ENCODE measurements around the gene CHIA. TPM values are rescaled to one million over a fixed set of nuclear protein-coding genes. Genes with fewer than 3 reads are reported as not detected.
"Not testable (repeated sequence)": the region's sequence is repeated elsewhere in the genome, so short reads cannot be mapped to it uniquely, and the experiment has no call there.

CHIA gene
- total RNA-seq, 2 donors from 2014 or later = not detected

DNA sequence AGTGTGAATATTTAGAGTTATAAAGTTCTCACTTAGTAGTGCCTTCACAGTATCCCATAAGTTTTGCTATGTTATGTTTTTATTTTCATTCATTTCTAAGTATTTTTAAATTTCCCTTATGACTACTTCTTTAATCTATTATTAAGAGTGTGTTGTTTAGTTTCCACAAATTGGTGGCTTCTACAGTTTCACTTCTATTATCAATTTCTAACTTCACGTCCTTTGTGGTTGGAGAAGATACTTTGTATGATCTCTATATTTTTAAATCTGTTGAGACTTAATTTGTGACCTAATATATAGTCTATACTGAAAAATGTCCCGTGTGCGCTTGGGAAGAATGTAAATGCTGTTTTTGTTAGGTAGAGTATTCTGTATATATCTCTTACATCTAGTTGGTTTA, 11.7 kb downstream of the CHIA start:
- no peak overlapping the region for H3K4me3 Mint-ChIP-seq
- H3K4me1 Mint-ChIP-seq = no peaks in the 10 kb centered on the region
- DNase-seq (no peak), ATAC-seq (no peak)
- no peaks in the 10 kb centered on the region for H3K9me3 ChIP-seq (ENCODE audit: control insufficient read depth, low read length, poor library complexity, severe bottlenecking)
- H3K36me3 Mint-ChIP-seq (ENCODE audit: low read depth) = no peaks in the 10 kb centered on the region
- H3K27ac Mint-ChIP-seq = no peak overlapping the region
- H3K27me3 Mint-ChIP-seq = no peaks in the 10 kb centered on the region

GRCh38 chr1:111309690-111310089, 19.0 kb downstream of the CHIA start:
- Mint-ChIP-seq H3K27ac (no peak overlapping the region), H3K27me3 (peaks cover 4% of the 10 kb centered on the region), H3K4me3 (no peak overlapping the region), H3K4me1 (no peaks in the 10 kb centered on the region), H3K36me3 (ENCODE audit: low read depth) (no peaks in the 10 kb centered on the region)
- H3K9me3 ChIP-seq (ENCODE audit: control insufficient read depth, low read length, poor library complexity, severe bottlenecking) = no peaks in the 10 kb centered on the region
- ATAC-seq (no peak), DNase-seq (no peak)

DNA sequence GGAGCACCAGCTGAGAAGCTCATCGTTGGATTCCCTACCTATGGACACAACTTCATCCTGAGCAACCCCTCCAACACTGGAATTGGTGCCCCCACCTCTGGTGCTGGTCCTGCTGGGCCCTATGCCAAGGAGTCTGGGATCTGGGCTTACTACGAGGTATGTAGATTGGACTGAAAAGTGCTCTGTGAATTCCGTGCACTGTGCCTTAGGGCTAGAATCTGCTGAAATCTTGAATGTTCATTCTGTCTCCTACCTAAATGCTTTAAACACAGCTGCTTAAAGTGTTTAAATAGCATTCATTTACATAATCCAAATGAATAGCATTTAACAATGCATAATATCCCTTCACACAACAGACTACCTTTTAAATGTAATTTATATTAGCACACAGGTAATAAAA, 27.9 kb downstream of the CHIA start:
- no peak overlapping the region for H3K27ac Mint-ChIP-seq
- no peaks in the 10 kb centered on the region for H3K36me3 Mint-ChIP-seq (ENCODE audit: low read depth)
- peaks cover 5% of the 10 kb centered on the region for H3K4me1 Mint-ChIP-seq
- no peak for DNase-seq
- no peaks in the 10 kb centered on the region for H3K9me3 ChIP-seq (ENCODE audit: control insufficient read depth, low read length, poor library complexity, severe bottlenecking)
- no peak for ATAC-seq
- no peak overlapping the region for H3K4me3 Mint-ChIP-seq
- peaks cover 12% of the 10 kb centered on the region for H3K27me3 Mint-ChIP-seq

- DNase-seq (no peak), ATAC-seq (no peak)
- no peaks in the 10 kb centered on the region for H3K36me3 Mint-ChIP-seq (ENCODE audit: low read depth)
- H3K4me1 Mint-ChIP-seq = peaks cover 5% of the 10 kb centered on the region
- H3K4me3 Mint-ChIP-seq = no peak overlapping the region
- H3K27me3 Mint-ChIP-seq = peaks cover 2% of the 10 kb centered on the region
- no peak overlapping the region for H3K27ac Mint-ChIP-seq
- H3K9me3 ChIP-seq (ENCODE audit: control insufficient read depth, low read length, poor library complexity, severe bottlenecking) = no peaks in the 10 kb centered on the region
Measured at GRCh38 chr1:111320066-111320879, 29.6 kb downstream of the CHIA start.

- ATAC-seq (no peak), DNase-seq (no peak)
- no peaks in the 10 kb centered on the region for H3K36me3 Mint-ChIP-seq (ENCODE audit: low read depth)
- no peak overlapping the region for H3K27ac Mint-ChIP-seq
- H3K4me1 Mint-ChIP-seq = peaks cover 5% of the 10 kb centered on the region
- H3K9me3 ChIP-seq (ENCODE audit: control insufficient read depth, low read length, poor library complexity, severe bottlenecking) = no peaks in the 10 kb centered on the region
- H3K4me3 Mint-ChIP-seq = no peak overlapping the region
- no peaks in the 10 kb centered on the region for H3K27me3 Mint-ChIP-seq
Measured at GRCh38 chr1:111323231-111323630, 32.6 kb downstream of the CHIA start.

DNA sequence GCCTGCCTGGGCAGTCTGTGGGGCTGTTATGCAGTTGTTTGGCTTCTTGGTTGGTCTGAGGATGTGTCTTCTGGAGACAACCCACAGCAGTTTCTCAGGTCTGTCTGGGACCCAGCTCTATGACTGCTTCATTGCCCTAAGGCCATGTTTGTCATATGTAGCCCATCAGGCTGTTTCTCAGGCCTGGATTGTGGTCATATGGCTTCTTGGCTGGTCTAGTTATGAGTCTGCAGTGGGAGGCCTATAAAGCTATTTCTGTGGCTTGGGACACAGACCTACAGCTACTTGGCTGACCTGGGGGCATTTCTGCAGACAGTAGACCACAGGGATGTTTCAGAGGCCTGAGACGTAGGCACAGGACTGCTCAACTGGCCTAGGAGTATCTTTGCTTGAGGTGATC, 41.5 kb downstream of the CHIA start:
- DNase-seq = no peak
- peaks cover 3% of the 10 kb centered on the region for H3K36me3 Mint-ChIP-seq (ENCODE audit: low read depth)
- peaks cover 3% of the 10 kb centered on the region for H3K4me1 Mint-ChIP-seq
- no peak overlapping the region for H3K4me3 Mint-ChIP-seq
- no peaks in the 10 kb centered on the region for H3K27me3 Mint-ChIP-seq
- no peak for ATAC-seq
- H3K27ac Mint-ChIP-seq = no peak overlapping the region
- no peaks in the 10 kb centered on the region for H3K9me3 ChIP-seq (ENCODE audit: control insufficient read depth, low read length, poor library complexity, severe bottlenecking)

DNA sequence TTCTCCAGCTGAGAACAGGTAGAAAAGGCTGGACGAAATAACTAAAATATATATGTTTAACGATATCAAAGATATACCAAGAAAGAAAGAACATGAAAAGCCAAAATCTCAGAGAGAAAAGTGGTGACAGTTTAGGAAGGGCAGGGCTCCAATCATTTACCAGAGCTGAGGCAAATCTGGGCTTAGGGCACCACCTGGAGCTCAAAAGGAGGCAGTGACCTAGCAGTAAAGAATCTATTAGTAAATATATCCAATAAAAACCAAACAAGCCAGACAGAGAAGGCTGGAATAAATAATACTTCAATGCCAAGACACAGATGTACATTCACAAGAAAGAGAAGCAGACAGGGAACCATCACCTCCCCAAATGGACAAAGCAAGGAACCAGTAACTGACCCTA, 43.5 kb downstream of the CHIA start:
- peaks cover 3% of the 10 kb centered on the region for H3K4me1 Mint-ChIP-seq
- DNase-seq (peak in 2 of 3 donors; percentile 18 to 34), ATAC-seq (peak; percentile 78)
- no peaks in the 10 kb centered on the region for H3K9me3 ChIP-seq (ENCODE audit: control insufficient read depth, low read length, poor library complexity, severe bottlenecking)
- no peak overlapping the region for H3K27ac Mint-ChIP-seq
- peaks cover 2% of the 10 kb centered on the region for H3K36me3 Mint-ChIP-seq (ENCODE audit: low read depth)
- H3K27me3 Mint-ChIP-seq = no peaks in the 10 kb centered on the region
- H3K4me3 Mint-ChIP-seq = no peak overlapping the region

DNA sequence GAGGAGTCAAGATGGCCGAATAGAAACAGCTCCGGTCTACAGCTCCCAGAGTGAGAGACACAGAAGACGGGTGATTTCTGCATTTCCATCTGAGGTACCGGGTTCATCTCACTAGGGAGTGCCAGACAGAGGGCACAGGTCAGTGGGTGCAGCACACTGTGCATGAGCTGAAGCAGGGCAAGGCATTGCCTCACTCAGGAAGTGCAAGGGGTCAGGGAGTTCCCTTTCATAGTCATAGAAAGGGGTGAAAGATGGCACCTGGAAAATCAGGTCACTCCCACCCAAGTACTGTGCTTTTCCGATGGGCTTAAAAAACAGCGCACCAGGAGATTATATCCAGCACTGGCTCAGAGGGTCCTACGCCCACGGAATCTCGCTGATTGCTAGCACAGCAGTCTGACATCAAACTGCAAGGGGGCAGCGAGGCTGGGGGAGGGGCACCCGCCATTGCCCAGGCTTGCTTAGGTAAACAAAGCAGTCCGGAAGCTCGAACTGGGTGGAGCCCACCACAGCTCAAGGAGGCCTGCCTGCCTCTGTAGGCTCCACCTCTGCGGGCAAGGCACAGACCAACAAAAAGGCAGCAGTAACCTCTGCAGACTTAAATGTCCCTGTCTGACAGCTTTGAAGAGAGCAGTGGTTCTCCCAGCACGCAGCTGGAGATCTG, 44.7 kb downstream of the CHIA start:
- peak overlapping the region; percentile 39 for H3K27ac Mint-ChIP-seq
- H3K4me1 Mint-ChIP-seq; H3K27me3 Mint-ChIP-seq; H3K9me3 ChIP-seq (ENCODE audit: control insufficient read depth, low read length, poor library complexity, severe bottlenecking); H3K36me3 Mint-ChIP-seq (ENCODE audit: low read depth); ATAC-seq; DNase-seq: not testable (repeated sequence)
- H3K4me3 Mint-ChIP-seq = peak overlapping the region; percentile 46

DNA sequence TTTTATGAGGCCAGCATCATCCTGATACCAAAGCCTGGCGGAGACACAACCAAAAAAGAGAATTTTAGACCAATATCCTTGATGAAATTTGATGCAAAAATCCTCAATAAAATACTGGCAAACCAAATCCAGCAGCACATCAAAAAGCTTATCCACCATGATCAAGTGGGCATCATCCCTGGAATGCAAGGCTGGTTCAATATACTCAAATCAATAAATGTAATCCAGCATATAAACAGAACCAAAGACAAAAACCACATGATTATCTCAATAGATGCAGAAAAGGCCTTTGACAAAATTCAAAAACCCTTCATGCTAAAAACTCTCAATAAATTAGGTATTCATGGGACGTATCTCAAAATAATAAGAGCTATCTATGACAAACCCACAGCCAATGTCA, 48.2 kb downstream of the CHIA start:
- H3K27ac Mint-ChIP-seq; H3K4me3 Mint-ChIP-seq; H3K27me3 Mint-ChIP-seq; ATAC-seq; H3K9me3 ChIP-seq (ENCODE audit: control insufficient read depth, low read length, poor library complexity, severe bottlenecking); DNase-seq; H3K4me1 Mint-ChIP-seq; H3K36me3 Mint-ChIP-seq (ENCODE audit: low read depth): not testable (repeated sequence)

- H3K4me1 Mint-ChIP-seq = peaks cover 20% of the 10 kb centered on the region
- ATAC-seq (peak; percentile 91), DNase-seq (peak; percentile 79 to 86 (median 85))
- H3K27me3 Mint-ChIP-seq = no peaks in the 10 kb centered on the region
- peaks cover 3% of the 10 kb centered on the region for H3K36me3 Mint-ChIP-seq (ENCODE audit: low read depth)
- peak overlapping the region; percentile 96 for H3K27ac Mint-ChIP-seq
- no peaks in the 10 kb centered on the region for H3K9me3 ChIP-seq (ENCODE audit: control insufficient read depth, low read length, poor library complexity, severe bottlenecking)
- peak overlapping the region; percentile 91 for H3K4me3 Mint-ChIP-seq
Measured at GRCh38 chr1:111346089-111346885, 55.6 kb downstream of the CHIA start.

GRCh38 chr1:111347026-111347425, 56.4 kb downstream of the CHIA start:
- Mint-ChIP-seq H3K36me3 (ENCODE audit: low read depth) (peaks cover 3% of the 10 kb centered on the region), H3K27ac (peak overlapping the region; percentile 96)
- no peak for ATAC-seq

DNA sequence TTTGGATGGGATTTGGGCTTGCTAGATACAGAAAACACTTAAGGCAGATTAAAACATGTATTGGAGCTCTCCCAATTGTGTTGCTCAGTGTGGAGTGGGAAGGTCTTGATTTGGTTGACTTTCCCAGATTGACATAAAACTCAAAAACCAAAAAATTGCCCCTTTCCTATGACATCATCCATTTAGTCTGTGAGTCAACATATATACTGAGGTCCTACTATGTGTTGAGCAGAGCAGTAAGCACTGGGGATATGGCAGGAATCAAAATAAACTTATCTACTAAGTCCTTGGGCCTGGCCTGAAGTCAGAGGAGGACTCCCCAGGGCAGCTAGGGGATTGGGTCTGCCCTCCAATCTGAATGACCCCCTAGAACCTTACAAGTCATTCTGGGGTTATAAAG, 61.0 kb downstream of the CHIA start:
- Mint-ChIP-seq H3K36me3 (ENCODE audit: low read depth) (no peaks in the 10 kb centered on the region), H3K4me3 (no peak overlapping the region), H3K4me1 (peaks cover 19% of the 10 kb centered on the region), H3K27ac (no peak overlapping the region), H3K27me3 (no peaks in the 10 kb centered on the region)
- no peaks in the 10 kb centered on the region for H3K9me3 ChIP-seq (ENCODE audit: control insufficient read depth, low read length, poor library complexity, severe bottlenecking)
- no peak for DNase-seq
- no peak for ATAC-seq

More at GRCh38 chr1:111347026-111347425, 56.4 kb downstream of the CHIA start:
- H3K9me3 ChIP-seq (ENCODE audit: control insufficient read depth, low read length, poor library complexity, severe bottlenecking) = no peaks in the 10 kb centered on the region
- Mint-ChIP-seq H3K4me1 (peaks cover 20% of the 10 kb centered on the region), H3K4me3 (peak overlapping the region; percentile 91), H3K27me3 (no peaks in the 10 kb centered on the region)
- no peak for DNase-seq

DNA sequence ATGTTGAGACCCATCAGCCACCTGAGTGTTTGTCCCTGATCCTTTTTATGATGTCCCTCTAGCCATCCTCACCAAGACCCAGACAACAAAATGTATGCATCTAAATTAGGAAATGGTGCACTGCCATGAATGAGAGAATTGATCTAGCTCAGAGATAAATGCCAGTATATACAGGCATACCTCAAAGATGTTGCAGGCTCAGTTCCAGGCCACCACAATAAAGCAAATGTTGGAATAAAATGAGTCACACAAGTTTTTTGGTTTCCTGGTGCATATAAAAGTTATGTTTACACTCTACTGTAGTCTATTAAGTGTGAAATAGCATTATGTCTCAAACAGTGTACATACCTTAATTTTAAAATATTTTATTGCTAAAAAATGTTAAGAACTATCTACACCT, 63.9 kb downstream of the CHIA start:
- ATAC-seq = peak; percentile 85
- Mint-ChIP-seq H3K27me3 (no peaks in the 10 kb centered on the region), H3K4me1 (peaks cover 14% of the 10 kb centered on the region), H3K36me3 (ENCODE audit: low read depth) (no peaks in the 10 kb centered on the region), H3K4me3 (no peak overlapping the region), H3K27ac (peak overlapping the region; percentile 16)
- DNase-seq = no peak
- no peaks in the 10 kb centered on the region for H3K9me3 ChIP-seq (ENCODE audit: control insufficient read depth, low read length, poor library complexity, severe bottlenecking)
